Measurements from ENCODE around the gene FARP1.

The FARP1 gene

GRCh38 chr13:98100481-98100880 lies 42.4 kb upstream of the FARP1 start:
- DNase-seq (ENCODE audit: low read depth), result no peak
- H3K4me3 ChIP-seq (ENCODE audit: low read length), result no peak overlapping the region
- TF ChIP-seq CTCF (conservative IDR thresholded peaks at IDR 0.05; ENCODE audit: low read depth, low read length), result no peak

GRCh38 chr13:98103531-98103930 lies 39.4 kb upstream of the FARP1 start:
- TF ChIP-seq CTCF (conservative IDR thresholded peaks at IDR 0.05; ENCODE audit: low read depth, low read length), result no peak
- DNase-seq (ENCODE audit: low read depth), result no peak

GRCh38 chr13:98103942-98104880 lies 38.7 kb upstream of the FARP1 start:
- H3K4me3 ChIP-seq (ENCODE audit: low read length), result no peak overlapping the region
- peak; percentile 46 for TF ChIP-seq CTCF (conservative IDR thresholded peaks at IDR 0.05; ENCODE audit: low read depth, low read length)
- no peak for DNase-seq (ENCODE audit: low read depth)

More at GRCh38 chr13:98103531-98103930, 39.4 kb upstream of the FARP1 start:
- H3K4me3 ChIP-seq (ENCODE audit: low read length), result no peak overlapping the region

- no peak overlapping the region for H3K4me3 ChIP-seq (ENCODE audit: low read length)
- no peak for DNase-seq (ENCODE audit: low read depth)
- TF ChIP-seq CTCF (conservative IDR thresholded peaks at IDR 0.05; ENCODE audit: low read depth, low read length), result no peak
Observed at GRCh38 chr13:98105929-98106336, 37.0 kb upstream of the FARP1 start.

GRCh38 chr13:98108341-98108740 lies 34.6 kb upstream of the FARP1 start:
- no peak for TF ChIP-seq CTCF (conservative IDR thresholded peaks at IDR 0.05; ENCODE audit: low read depth, low read length)
- no peak for DNase-seq (ENCODE audit: low read depth)
- no peak overlapping the region for H3K4me3 ChIP-seq (ENCODE audit: low read length)

- H3K4me3 ChIP-seq (ENCODE audit: low read length), result no peak overlapping the region
- no peak for DNase-seq (ENCODE audit: low read depth)
- TF ChIP-seq CTCF (conservative IDR thresholded peaks at IDR 0.05; ENCODE audit: low read depth, low read length), result no peak
Observed at GRCh38 chr13:98109226-98109853, 33.6 kb upstream of the FARP1 start.

Data from retinal pigment epithelial cell (primary cell).